ENCODE data around the gene CETN3. TPM values are rescaled to one million over a fixed set of nuclear protein-coding genes. Genes with fewer than 3 reads are reported as not detected.

CETN3 gene
- total RNA-seq, 3 donors from 2014 or later (not counting 1 experiment from before 2014, with no cell fraction given): 3.2 to 8.5 (median 4.0) TPM

DNA sequence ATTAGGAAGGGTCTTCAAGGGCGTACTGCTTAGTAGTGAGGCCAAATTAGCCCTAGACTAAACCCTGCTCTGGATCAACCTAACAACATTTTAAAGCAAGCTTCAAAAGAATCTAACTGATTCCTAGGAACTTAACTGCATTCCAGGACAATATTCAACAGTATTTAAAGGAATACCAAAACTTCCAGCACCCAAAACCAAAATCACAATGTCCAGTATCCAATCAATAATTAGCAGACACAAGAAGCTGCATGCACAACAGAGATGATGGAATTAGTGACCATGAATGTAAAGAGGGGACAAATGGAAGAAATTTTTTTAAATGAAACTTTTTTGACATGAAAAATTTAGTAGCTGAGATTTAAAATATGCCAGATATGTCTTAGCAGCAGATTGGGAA lies 53.9 kb downstream of the CETN3 start:
- no peaks in the 10 kb centered on the region for H3K9me3 ChIP-seq (ENCODE audit: control insufficient read depth, insufficient read depth, low read length)
- DNase-seq (no peak), ATAC-seq (no peak)
- no peak overlapping the region for H3K4me3 ChIP-seq (ENCODE audit: low read length)
- H3K27ac ChIP-seq (ENCODE audit: low read length): no peak overlapping the region
- no peaks in the 10 kb centered on the region for H3K36me3 Mint-ChIP-seq
- H3K27me3 Mint-ChIP-seq (ENCODE audit: low read depth in 2 of 2): peaks cover 3 to 7% of the 10 kb centered on the region in 2 donors
- WGBS (ENCODE audit: insufficient coverage): 85% methylated on average over 1 of the region's 1 CpG
- no peaks in the 10 kb centered on the region for H3K9me3 Mint-ChIP-seq
- no peaks in the 10 kb centered on the region for H3K36me3 ChIP-seq (ENCODE audit: control insufficient read depth, insufficient read depth, low read length)
- H3K27me3 ChIP-seq (ENCODE audit: control insufficient read depth, insufficient read depth, low read length): peaks cover under 1% of the 10 kb centered on the region
- no peak overlapping the region for H3K4me3 Mint-ChIP-seq
- intact Hi-C loops (cut with micrococcal nuclease): no loop called here
- H3K27ac Mint-ChIP-seq: no peak overlapping the region
- TF ChIP-seq, protein P1, sequence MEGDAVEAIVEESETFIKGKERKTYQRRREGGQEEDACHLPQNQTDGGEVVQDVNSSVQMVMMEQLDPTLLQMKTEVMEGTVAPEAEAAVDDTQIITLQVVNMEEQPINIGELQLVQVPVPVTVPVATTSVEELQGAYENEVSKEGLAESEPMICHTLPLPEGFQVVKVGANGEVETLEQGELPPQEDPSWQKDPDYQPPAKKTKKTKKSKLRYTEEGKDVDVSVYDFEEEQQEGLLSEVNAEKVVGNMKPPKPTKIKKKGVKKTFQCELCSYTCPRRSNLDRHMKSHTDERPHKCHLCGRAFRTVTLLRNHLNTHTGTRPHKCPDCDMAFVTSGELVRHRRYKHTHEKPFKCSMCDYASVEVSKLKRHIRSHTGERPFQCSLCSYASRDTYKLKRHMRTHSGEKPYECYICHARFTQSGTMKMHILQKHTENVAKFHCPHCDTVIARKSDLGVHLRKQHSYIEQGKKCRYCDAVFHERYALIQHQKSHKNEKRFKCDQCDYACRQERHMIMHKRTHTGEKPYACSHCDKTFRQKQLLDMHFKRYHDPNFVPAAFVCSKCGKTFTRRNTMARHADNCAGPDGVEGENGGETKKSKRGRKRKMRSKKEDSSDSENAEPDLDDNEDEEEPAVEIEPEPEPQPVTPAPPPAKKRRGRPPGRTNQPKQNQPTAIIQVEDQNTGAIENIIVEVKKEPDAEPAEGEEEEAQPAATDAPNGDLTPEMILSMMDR (IDR thresholded peaks at IDR 0.05): no peak
- H3K4me1 Mint-ChIP-seq: no peaks in the 10 kb centered on the region
- H3K4me1 ChIP-seq (ENCODE audit: control insufficient read depth, insufficient read depth, low read length): no peaks in the 10 kb centered on the region

DNA sequence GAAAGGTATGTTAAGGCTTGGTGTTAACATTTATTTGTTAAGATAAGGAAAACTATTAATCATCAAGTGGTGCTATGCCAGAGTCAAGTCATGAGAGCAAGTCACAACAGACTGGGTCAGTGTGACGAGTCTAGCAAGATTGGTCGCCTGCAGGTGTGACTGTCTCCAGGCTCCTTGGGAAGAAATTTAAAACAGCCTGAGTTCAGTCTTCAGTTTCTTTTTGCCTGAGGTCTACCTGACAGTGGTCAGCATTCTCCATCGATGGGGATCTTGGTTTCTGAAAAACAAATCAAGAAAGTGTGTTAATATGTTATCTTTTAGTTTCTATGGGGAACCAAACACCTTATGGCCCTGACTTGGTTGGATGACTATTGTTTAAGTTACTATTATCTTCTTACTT lies 56.3 kb downstream of the CETN3 start:
- no peak overlapping the region for H3K27ac ChIP-seq (ENCODE audit: low read length)
- intact Hi-C loops (cut with micrococcal nuclease): no loop called here

DNA sequence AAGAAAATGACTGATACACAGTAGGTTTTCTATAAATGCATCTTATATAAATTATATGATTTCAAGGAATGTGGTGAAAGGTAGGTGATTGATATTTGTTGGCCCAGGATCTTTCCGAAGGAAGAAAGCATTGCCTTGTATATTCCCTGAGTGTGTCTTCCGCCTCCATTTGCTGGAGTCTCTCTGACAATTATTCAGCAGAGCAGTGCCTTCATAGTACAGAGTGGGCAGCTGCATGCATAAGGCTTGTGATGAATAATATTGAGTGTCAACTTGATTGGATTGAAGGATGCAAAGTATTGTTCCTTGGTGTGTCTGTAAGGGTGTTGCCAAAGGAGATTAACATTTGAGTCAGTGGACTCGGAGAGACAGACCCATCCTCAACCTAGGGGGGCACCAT lies 58.5 kb downstream of the CETN3 start:
- Histone ChIP-seq H3K27me3 (ENCODE audit: control insufficient read depth, insufficient read depth, low read length) (no peaks in the 10 kb centered on the region), H3K27ac (ENCODE audit: low read length) (no peak overlapping the region), H3K9me3 (ENCODE audit: control insufficient read depth, insufficient read depth, low read length) (no peaks in the 10 kb centered on the region), H3K4me1 (ENCODE audit: control insufficient read depth, insufficient read depth, low read length) (no peaks in the 10 kb centered on the region), H3K36me3 (ENCODE audit: control insufficient read depth, insufficient read depth, low read length) (no peaks in the 10 kb centered on the region), H3K4me3 (ENCODE audit: low read length) (no peak overlapping the region)
- Mint-ChIP-seq H3K4me1 (no peaks in the 10 kb centered on the region), H3K27me3 (ENCODE audit: low read depth in 2 of 2) (peaks cover 4 to 6% of the 10 kb centered on the region in 2 donors), H3K36me3 (no peaks in the 10 kb centered on the region), H3K27ac (no peak overlapping the region), H3K4me3 (no peak overlapping the region), H3K9me3 (no peaks in the 10 kb centered on the region)
- TF ChIP-seq, protein P1 (IDR thresholded peaks at IDR 0.05): no peak
- ATAC-seq (no peak), DNase-seq (no peak)
- intact Hi-C loops (cut with micrococcal nuclease): no loop called here
- WGBS (ENCODE audit: insufficient coverage): 88% methylated on average over 3 of the region's 3 CpGs

More for the DNA sequence above, 56.3 kb downstream of the CETN3 start:
- Mint-ChIP-seq H3K9me3 (no peaks in the 10 kb centered on the region), H3K27ac (no peak overlapping the region), H3K4me3 (no peak overlapping the region), H3K4me1 (no peaks in the 10 kb centered on the region), H3K36me3 (no peaks in the 10 kb centered on the region), H3K27me3 (ENCODE audit: low read depth in 2 of 2) (peaks cover 0 to 4% of the 10 kb centered on the region in 2 donors)
- Histone ChIP-seq H3K4me3 (ENCODE audit: low read length) (no peak overlapping the region), H3K9me3 (ENCODE audit: control insufficient read depth, insufficient read depth, low read length) (no peaks in the 10 kb centered on the region), H3K36me3 (ENCODE audit: control insufficient read depth, insufficient read depth, low read length) (no peaks in the 10 kb centered on the region), H3K27me3 (ENCODE audit: control insufficient read depth, insufficient read depth, low read length) (no peaks in the 10 kb centered on the region), H3K4me1 (ENCODE audit: control insufficient read depth, insufficient read depth, low read length) (no peaks in the 10 kb centered on the region)
- no peak for DNase-seq
- 92% methylated on average over 3 of the region's 3 CpGs for WGBS (ENCODE audit: insufficient coverage)
- no peak for ATAC-seq
- TF ChIP-seq, protein P1 (IDR thresholded peaks at IDR 0.05): no peak

DNA sequence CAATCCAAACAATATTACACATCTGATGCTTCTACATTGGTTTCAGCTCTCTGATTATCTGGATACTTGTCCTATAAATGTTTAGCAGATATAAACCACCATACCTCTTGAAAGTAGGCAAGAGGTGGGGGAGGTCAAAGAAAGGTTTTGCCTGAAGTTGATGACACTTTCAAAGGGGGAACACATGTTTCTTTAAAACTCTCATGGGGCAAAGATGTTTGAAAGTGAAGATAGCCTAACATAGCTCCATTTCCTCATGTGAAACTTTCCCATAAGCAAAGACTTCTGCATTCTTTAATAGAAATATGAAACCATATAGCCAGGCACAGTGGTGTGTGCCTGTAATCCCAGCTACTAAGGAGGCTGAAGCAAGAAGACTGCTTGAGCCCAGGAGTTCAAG lies 62.1 kb downstream of the CETN3 start:
- Mint-ChIP-seq H3K36me3 (no peaks in the 10 kb centered on the region), H3K27ac (no peak overlapping the region), H3K27me3 (ENCODE audit: low read depth in 2 of 2) (peaks cover 6 to 10% of the 10 kb centered on the region in 2 donors), H3K9me3 (no peaks in the 10 kb centered on the region), H3K4me3 (no peak overlapping the region), H3K4me1 (no peaks in the 10 kb centered on the region)
- ATAC-seq: no peak
- no peaks in the 10 kb centered on the region for H3K9me3 ChIP-seq (ENCODE audit: control insufficient read depth, insufficient read depth, low read length)
- no peaks in the 10 kb centered on the region for H3K36me3 ChIP-seq (ENCODE audit: control insufficient read depth, insufficient read depth, low read length)
- no peak for DNase-seq
- H3K27ac ChIP-seq (ENCODE audit: low read length): no peak overlapping the region
- H3K4me1 ChIP-seq (ENCODE audit: control insufficient read depth, insufficient read depth, low read length): no peaks in the 10 kb centered on the region
- intact Hi-C loops (cut with micrococcal nuclease): no loop called here
- H3K4me3 ChIP-seq (ENCODE audit: low read length): no peak overlapping the region
- H3K27me3 ChIP-seq (ENCODE audit: control insufficient read depth, insufficient read depth, low read length): no peaks in the 10 kb centered on the region
- TF ChIP-seq, protein P1 (IDR thresholded peaks at IDR 0.05): no peak
